IPS-18c (cell line): Measurements from ENCODE around the gene SYNDIG1.

ENCODE experiments used
- H3K4me3 ChIP-seq: 2 replicates; pipeline ENCODE4 v1.7.0; 2013; ENCODE audit warnings: low read depth, mild to moderate bottlenecking, low read length, moderate library complexity; ENCODE audit not compliant: insufficient read depth
- H3K9me3 ChIP-seq: one replicate; pipeline ENCODE4 v1.6.1; 2013; ENCODE audit warnings: mild to moderate bottlenecking, low read length, moderate library complexity; ENCODE audit not compliant: control insufficient read depth, insufficient read depth

Gene SYNDIG1

GRCh38 chr20:24469116-24469893 lies at the start of gene SYNDIG1:
Gene SYNDIG1 (plus strand): TSS chr20:24469629. CDS start chr20:24543098, 73,469 bp downstream.
- Histone ChIP-seq H3K4me3 (peak within 1 kb of the TSS; percentile 84), H3K9me3 (no peaks in the 10 kb centered on the region)

- no peak overlapping the region for H3K4me3 ChIP-seq
- H3K9me3 ChIP-seq, result peaks cover 12% of the 10 kb centered on the region
These were observed 49.6 kb upstream of the SYNDIG1 start for GRCh38 chr20:24419786-24420185.

DNA sequence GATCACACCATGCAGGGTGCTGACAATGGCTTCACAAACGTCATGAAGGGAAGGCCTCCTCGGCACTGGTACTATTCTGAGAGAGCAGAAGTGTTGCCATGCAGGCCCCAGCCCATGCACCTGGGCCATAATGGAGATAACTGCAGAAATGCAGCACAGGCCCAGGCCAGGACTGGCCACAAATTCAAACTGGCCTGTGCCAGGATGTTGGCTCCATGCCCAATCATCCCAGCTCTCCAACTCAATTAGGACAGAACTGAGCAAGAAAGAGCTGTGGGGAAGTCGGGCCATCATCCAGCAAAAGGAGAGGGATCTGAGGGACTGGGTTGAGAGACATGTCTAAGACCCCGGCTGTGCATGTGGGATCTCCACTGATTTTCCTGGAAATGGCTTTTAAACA lies 48.9 kb upstream of the SYNDIG1 start:
- H3K9me3 ChIP-seq, result peaks cover 8% of the 10 kb centered on the region
- no peak overlapping the region for H3K4me3 ChIP-seq

DNA sequence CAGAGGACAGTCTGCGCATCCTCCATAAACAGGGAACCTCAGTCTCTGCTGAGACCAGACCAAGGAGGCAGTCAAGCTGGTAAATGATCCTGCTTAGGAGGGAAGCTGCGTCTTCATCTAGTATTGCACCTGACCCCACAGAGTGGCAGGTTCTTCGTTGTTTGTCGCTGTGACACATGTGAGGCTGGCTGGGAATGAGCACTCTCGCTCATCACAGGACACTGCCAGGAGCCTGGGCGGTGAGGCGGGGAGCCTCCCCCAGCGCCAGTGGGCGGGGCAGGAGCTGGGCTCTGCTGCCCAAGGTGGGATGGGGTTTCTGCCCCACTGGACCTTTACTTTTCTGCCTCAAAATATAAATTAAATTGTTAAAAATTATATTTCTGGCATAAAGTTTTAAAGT lies 48.4 kb upstream of the SYNDIG1 start:
- Histone ChIP-seq H3K4me3 (no peak overlapping the region), H3K9me3 (peaks cover 6% of the 10 kb centered on the region)

- Histone ChIP-seq H3K4me3 (no peak overlapping the region), H3K9me3 (no peaks in the 10 kb centered on the region)
These were observed 47.2 kb upstream of the SYNDIG1 start for GRCh38 chr20:24422091-24422760.

DNA sequence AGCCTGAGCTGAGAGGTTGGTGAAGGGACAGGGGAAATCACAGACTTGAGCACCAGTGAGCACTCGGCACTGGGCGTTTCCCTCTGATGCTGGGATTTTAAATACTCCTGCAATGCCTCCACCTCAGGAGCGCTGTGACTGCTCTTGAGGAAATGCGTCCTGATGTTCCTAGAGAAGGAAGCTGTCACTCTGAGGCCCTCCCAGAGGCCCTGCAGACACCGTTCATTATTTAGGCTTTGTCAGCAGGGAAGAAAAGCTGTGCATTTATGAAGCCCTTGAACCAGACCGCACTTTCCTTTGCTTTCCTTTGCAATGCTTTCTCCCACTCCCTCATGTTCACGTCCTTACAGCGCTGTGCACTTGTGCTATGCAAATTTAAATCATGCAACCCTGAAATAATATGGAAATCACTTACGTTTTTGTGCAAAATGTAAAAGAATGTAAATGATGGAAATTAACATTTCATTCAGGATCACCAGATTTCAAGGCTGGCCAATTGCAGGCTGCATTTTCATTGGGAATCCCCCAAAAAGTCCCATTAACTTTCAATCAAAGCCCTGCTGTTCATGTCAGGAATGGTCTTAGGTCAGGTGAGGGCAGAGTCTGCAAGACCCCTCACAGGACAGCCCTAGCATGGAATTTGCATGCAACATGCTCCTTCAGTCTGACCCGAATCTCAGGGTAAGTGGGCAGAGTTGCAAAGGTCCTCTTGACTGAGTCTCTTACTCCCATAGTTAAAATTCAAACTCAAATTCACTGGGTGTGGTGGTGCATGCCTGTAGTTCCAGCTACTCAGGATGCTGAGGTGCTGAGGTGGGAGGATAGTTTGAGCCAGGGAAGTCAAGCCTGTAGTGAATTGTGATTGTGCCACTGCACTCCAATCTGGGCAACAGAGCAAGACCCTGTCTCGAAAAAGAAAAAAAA lies 45.8 kb upstream of the SYNDIG1 start:
- Histone ChIP-seq H3K9me3 (no peaks in the 10 kb centered on the region), H3K4me3 (no peak overlapping the region)

DNA sequence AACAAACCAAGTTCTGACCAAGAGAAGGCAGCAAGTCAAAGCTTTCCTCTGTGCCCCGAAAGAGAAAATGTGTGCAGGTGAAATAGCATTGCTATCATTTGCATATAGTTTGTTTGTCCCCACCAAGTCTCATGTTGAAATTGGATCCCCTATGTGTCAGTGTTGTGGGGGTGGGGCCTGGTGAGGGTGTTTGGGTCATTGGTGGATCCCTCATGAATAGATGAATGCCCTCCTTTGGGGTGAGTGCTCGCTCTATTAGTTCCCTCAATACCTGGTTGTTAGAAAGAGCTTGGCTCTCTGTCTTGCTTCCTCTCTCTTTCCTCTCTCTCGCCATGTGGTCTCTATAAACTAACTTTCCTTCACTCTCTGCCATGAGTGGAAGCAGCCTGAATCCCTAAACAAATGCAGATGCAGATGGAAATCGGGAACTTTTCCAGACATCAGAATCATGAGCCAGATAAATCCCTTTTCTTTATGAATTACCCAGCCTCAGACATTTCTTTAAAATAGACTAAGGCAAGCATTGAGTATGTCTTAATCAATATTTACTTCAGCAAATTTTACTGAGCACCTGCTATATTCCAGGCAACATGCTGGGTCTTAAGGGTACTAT lies 43.8 kb upstream of the SYNDIG1 start:
- Histone ChIP-seq H3K9me3 (no peaks in the 10 kb centered on the region), H3K4me3 (0 out of 2 replicates have a peak overlapping the region, but pooled peaks have one; percentile 0)

DNA sequence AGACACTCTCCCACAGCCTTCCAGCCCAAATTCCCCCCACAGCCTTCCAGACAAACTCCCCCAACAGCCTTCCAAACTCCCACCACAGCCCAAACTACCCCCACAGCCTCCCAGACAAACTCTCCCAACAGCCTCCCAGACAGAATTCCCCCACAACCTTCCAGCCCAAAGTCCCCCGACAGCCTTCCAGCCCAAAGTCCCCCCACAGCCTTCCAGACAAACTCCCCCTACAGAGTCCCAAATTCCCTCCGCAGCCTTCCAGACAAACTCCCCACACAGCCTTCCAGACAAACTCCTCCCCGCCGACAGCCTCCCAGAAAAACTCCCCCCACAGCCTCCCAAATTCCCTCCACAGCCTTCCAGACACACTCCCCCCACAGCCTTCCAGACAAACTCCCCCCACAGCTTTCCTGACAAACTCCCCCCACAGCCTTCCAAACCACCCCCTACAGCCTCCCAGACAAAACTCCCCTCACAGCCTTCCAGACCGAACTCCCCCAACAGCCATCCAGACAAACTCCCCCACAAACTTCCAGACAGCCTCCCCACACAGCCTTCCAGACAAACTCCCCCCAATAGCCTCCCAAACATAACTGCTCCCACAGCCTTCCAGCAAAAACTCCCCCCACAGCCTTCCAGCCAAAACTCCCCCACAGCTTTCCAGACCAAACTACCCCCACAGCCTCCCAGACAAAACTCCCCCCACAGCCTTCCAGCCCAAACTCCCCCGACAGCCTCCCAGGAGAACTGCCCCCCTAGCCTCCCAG lies 38.0 kb upstream of the SYNDIG1 start:
- Histone ChIP-seq H3K4me3 (no peak overlapping the region), H3K9me3 (no peaks in the 10 kb centered on the region)

DNA sequence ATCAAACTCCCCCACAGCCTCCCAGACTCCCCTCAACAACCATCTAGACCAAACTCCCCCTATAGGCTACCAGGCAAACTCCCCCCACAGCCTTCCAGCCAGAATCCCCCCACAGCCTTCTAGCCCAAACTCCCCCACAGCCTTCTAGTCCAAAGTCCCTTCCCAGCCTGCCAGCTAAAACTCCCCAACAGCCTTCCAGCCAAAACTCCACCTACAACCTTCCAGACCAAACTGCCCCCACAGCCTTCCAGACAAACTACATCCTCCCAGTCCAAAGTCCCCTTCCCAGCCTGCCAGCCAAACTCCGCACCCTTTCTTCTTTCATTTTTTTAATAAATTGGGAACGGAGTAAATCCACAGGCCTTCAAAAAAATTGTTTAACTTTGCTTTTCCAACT lies 37.4 kb upstream of the SYNDIG1 start:
- Histone ChIP-seq H3K4me3 (no peak overlapping the region), H3K9me3 (no peaks in the 10 kb centered on the region)

- H3K9me3 ChIP-seq, result no peaks in the 10 kb centered on the region
- H3K4me3 ChIP-seq, result no peak overlapping the region
These were observed 33.3 kb upstream of the SYNDIG1 start for GRCh38 chr20:24436160-24436559.

DNA sequence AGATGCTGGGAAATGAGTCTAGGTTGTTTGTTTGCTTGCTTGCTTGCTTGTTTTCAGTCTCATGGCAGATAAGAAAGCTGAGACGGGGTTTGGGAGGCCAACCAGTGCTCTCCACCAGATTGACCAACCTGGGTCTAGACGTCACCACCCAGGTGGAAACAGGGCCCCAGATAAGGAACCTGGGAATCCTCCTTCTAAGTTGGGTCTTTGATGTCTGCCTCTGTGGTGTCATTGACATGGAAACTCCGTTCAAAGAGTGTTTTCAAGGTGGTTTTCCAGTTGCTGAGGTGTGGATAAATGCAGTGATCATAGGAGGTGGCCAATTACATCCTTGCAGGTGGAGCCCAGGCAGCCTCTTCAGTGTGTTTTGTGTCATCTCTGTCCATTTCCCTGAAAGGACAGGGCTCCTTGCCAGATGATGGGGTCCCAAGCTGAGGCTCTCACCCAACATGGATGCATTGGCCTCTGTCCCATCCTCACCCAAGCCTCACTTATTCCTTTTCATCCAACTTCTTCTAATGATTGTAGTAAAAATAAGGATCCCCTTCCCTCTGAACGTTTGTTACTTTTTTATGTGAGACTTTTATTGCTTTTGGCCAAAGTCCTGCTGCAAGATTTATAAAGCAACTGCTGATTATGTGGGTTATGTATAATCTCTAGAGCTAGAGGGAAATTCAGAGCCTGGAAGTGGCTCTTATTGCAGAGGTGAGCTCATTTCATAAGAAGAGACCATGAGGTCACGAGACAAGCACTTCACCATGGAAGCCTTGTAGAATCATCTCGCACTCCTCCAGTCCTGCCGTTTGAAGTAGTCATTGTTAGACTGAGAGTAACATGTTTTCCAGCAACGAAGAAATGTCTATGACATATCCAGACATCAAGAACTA lies 32.0 kb upstream of the SYNDIG1 start:
- H3K9me3 ChIP-seq, result no peaks in the 10 kb centered on the region
- H3K4me3 ChIP-seq, result no peak overlapping the region

GRCh38 chr20:24438331-24438730 lies 31.1 kb upstream of the SYNDIG1 start:
- no peak overlapping the region for H3K4me3 ChIP-seq
- no peaks in the 10 kb centered on the region for H3K9me3 ChIP-seq

DNA sequence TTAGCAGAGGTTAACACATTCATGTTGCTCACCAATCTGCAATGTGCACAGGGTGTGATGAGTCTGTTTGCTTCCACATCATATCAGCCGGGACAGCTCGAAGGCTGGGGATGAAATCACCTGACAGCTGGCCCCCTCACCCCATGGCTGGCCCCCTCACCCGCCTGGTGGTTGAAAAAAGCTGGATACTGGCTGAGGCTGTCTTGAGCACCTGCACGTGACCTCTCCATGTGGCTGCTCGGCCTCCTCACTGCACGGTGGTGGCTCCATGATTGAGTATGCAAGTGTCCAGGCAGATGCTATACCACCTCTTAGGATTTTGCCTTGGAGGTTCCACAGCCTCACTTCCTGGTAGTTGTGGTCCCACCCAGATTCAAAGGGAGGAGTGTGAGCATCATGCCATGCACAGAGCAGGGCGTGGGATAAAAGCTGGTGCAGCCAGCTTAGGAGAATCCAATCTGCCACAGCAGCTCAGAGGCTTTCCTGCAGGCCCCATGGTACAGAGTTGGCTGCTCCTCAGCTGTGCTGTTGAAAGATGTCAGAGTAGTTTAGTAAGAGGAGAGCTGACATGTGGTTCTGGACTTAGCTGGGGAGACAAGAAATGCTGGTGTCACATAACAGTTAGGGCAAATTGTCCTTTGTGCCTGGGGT lies 29.6 kb upstream of the SYNDIG1 start:
- no peak overlapping the region for H3K4me3 ChIP-seq
- no peaks in the 10 kb centered on the region for H3K9me3 ChIP-seq

DNA sequence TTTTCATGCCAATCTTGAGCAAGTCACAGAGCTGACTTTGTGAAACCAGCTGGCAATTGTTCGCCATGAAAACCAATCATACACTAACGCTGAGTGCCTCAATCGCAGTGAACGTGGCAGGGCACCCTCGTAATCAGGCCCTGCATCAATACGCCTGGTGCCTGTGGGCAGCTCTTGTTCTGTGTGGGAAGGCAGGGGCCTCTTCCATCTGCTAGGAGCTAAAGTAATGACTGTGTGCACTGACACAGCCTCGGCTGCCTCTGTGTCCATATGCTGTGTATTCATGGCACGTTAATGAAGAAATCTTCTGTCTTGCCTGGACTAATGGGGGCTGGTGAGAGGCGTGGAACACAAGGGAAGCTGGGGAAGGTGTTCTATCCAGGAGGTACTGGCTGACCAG lies 27.8 kb upstream of the SYNDIG1 start:
- Histone ChIP-seq H3K9me3 (no peaks in the 10 kb centered on the region), H3K4me3 (no peak overlapping the region)

- Histone ChIP-seq H3K9me3 (no peaks in the 10 kb centered on the region), H3K4me3 (no peak overlapping the region)
These were observed 26.5 kb upstream of the SYNDIG1 start for GRCh38 chr20:24442909-24443308.
